HepG2 (cell line): ENCODE results near the gene EFNB1. TPM values are rescaled to one million over a fixed set of nuclear protein-coding genes. Genes with fewer than 3 reads are reported as not detected.

Experiments used
- AHDC1 ChIP-seq: sonication (generic); formaldehyde crosslinking; IDR thresholded peaks from 2 replicates; pipeline ENCODE4 v1.5.1; 2020; ENCODE audit warnings: mild to moderate bottlenecking, missing genetic modification reagents, borderline replicate concordance
- ARID5B ChIP-seq: IDR thresholded peaks from 2 replicates; pipeline ENCODE4 v1.4.0; 2020; ENCODE audit warnings: mild to moderate bottlenecking, missing genetic modification reagents
- FOXA3 ChIP-seq: IDR thresholded peaks from 2 replicates; pipeline ENCODE4 v1.6.1; 2016; ENCODE audit warnings: missing genetic modification reagents, missing compliant biosample characterization
- NFYC ChIP-seq: IDR thresholded peaks from 2 replicates; pipeline ENCODE4 v1.6.1; 2016; ENCODE audit warnings: missing genetic modification reagents, missing compliant biosample characterization
- PHF8 ChIP-seq: sonication (generic); formaldehyde crosslinking; IDR thresholded peaks from 2 replicates; pipeline ENCODE4 v1.5.0; 2020; ENCODE audit warnings: missing genetic modification reagents
- SALL1 ChIP-seq: sonication (generic); formaldehyde crosslinking; IDR thresholded peaks from 2 replicates; pipeline ENCODE4 v1.8.0; 2022; ENCODE audit warnings: mild to moderate bottlenecking, missing genetic modification reagents
- SKI ChIP-seq: fragments of 450-650 bp; IDR thresholded peaks from one replicate; pipeline ENCODE4 v1.6.1; 2018; ENCODE audit warnings: mild to moderate bottlenecking; ENCODE audit not compliant: partially characterized antibody
- SOX13 ChIP-seq, 3 experiments: fragments of 450-650 bp in 1 of 3; sonication (generic) in 1 of 3; formaldehyde crosslinking in 1 of 3; IDR thresholded peaks in 2 of 3; conservative IDR thresholded peaks in 1 of 3; 2 replicates each; pipeline versions ENCODE4 v1.5.0 to v1.6.1; 2016 to 2020; ENCODE audit warnings: antibody characterized with exemption in 1 of 3, mild to moderate bottlenecking in 1 of 3, missing compliant biosample characterization in 1 of 3, missing genetic modification reagents in 1 of 3, moderate library complexity in 1 of 3
- SOX6 ChIP-seq, 2 experiments: fragments of 450-650 bp in 1 of 2; sonication (generic) in 1 of 2; formaldehyde crosslinking in 1 of 2; IDR thresholded peaks; 2 replicates each; pipeline versions ENCODE4 v1.4.0 to v1.6.1; 2017 to 2020; ENCODE audit warnings: antibody characterized with exemption in 1 of 2, mild to moderate bottlenecking in 1 of 2, missing genetic modification reagents in 1 of 2
- THRA ChIP-seq: sonication (generic); formaldehyde crosslinking; IDR thresholded peaks from 2 replicates; pipeline ENCODE4 v1.4.0; 2020; ENCODE audit warnings: missing genetic modification reagents, borderline replicate concordance
- ZBTB21 ChIP-seq: sonication (generic); formaldehyde crosslinking; IDR thresholded peaks from 2 replicates; pipeline ENCODE4 v1.4.0; 2020; ENCODE audit warnings: missing genetic modification reagents
- ZFP36L1 ChIP-seq: sonication (generic); formaldehyde crosslinking; IDR thresholded peaks from 2 replicates; pipeline ENCODE4 v1.8.0; 2022; ENCODE audit warnings: mild to moderate bottlenecking, missing genetic modification reagents, moderate library complexity
- ZNF547 ChIP-seq: sonication (generic); formaldehyde crosslinking; IDR thresholded peaks from 2 replicates; pipeline ENCODE4 v1.5.1; 2020; ENCODE audit warnings: mild to moderate bottlenecking, missing genetic modification reagents
- ZNF557 ChIP-seq: sonication (generic); formaldehyde crosslinking; IDR thresholded peaks from 2 replicates; pipeline ENCODE4 v1.4.0; 2020; ENCODE audit warnings: missing genetic modification reagents
- ZNF580 ChIP-seq: IDR thresholded peaks from 2 replicates; pipeline ENCODE4 v1.6.1; 2016; ENCODE audit warnings: low read depth, borderline replicate concordance
- ZNF761 ChIP-seq: sonication (generic); formaldehyde crosslinking; conservative IDR thresholded peaks from 2 replicates; pipeline ENCODE4 v1.4.0; 2020; ENCODE audit warnings: mild to moderate bottlenecking, missing genetic modification reagents
- ZNF772 ChIP-seq: sonication (generic); formaldehyde crosslinking; IDR thresholded peaks from 2 replicates; pipeline ENCODE4 v1.5.0; 2020; ENCODE audit warnings: mild to moderate bottlenecking, missing genetic modification reagents
- polyA plus RNA-seq, 8 experiments: library from polyadenylated mRNA; depleted of rRNA in 3 of 8; stranded (reverse) in 7 of 8; unstranded in 1 of 8; fragments of >200 nt; fragmentation: Illumina TruSeq in 4 of 8; extraction: Trizol in 4 of 8; gene quantifications; 2 replicates each; pipeline versions ENCODE4 v1.2.1 to v1.2.3, GENCODE V29; 2011 to 2016; ENCODE audit warnings: low read depth in 4 of 8, missing spikeins in 1 of 8, mixed read lengths in 1 of 8; ENCODE audit not compliant: insufficient read depth in 1 of 8
- total RNA-seq, 5 experiments: library from RNA; depleted of rRNA; stranded (reverse); fragments of >200 nt; fragmentation: Illumina TruSeq; extraction: Trizol; gene quantifications; 2 replicates each; pipeline ENCODE4 v1.2.3, GENCODE V29; 2016; ENCODE audit warnings: low read depth in 1 of 5

Gene EFNB1
- total and polyA plus RNA-seq, 2 of the 13 experiments (the other 11 are each of a cell fraction or from before 2014, with no cell fraction given) = 4.0 to 4.1 TPM

GRCh38 chrX:68826113-68826980 is 2.5 kb upstream of the EFNB1 start (continued):
- TF ChIP-seq THRA (CRISPR knock-in tag) (no peak), AHDC1 (CRISPR knock-in tag) (0 out of 2 replicates have a peak, but pooled peaks have one; percentile 33), ZFP36L1 (CRISPR knock-in tag) (no peak), ZNF547 (CRISPR knock-in tag) (no peak), ZNF761 (CRISPR knock-in tag) (no peak), ZNF580 (CRISPR knock-in tag) (no peak), ZNF557 (CRISPR knock-in tag) (no peak), ZNF772 (CRISPR knock-in tag) (peak; percentile 36; the same call in 1 of the 2 replicates), ZBTB21 (no peak), FOXA3 (CRISPR knock-in tag) (peak; percentile 78), SKI (no peak), SALL1 (peak; percentile 33), NFYC (CRISPR knock-in tag) (no peak), SOX13 (IDR thresholded peaks at IDR 0.05) (no peak), SOX13 (CRISPR knock-in tag; conservative IDR thresholded peaks at IDR 0.05 in 1 of 2, IDR thresholded peaks at IDR 0.05 in 1 of 2) (0 out of 4 replicates have a peak, but pooled peaks of 1 of the 2 experiments have one; percentile 12), SOX6 (IDR thresholded peaks at IDR 0.05) (no peak), SOX6 (CRISPR knock-in tag; IDR thresholded peaks at IDR 0.05) (peak; percentile 46; the same call in 1 of the 2 replicates), PHF8 (CRISPR knock-in tag) (no peak), ARID5B (CRISPR knock-in tag) (peak; percentile 40; the same call in 1 of the 2 replicates)
